NB4 (cell line): ENCODE measurements around the gene ABHD4.

Experiments
- DNase-seq: peaks from one replicate; pipeline ENCODE4 v3.0.0; 2010; ENCODE audit warnings: low read depth
- H3K4me3 ChIP-seq: one replicate; pipeline ENCODE4 v1.5.1; 2011; ENCODE audit warnings: mild to moderate bottlenecking, low read depth, low read length, moderate library complexity
- MYC ChIP-seq: IDR thresholded peaks from 2 replicates; pipeline ENCODE4 v1.6.1; 2011; ENCODE audit warnings: low read depth, low read length
- POLR2A ChIP-seq: IDR thresholded peaks from 2 replicates; pipeline ENCODE4 v1.6.1; 2011; ENCODE audit warnings: mild to moderate bottlenecking; ENCODE audit not compliant: insufficient read length; ENCODE audit errors: extremely low read depth
- TF ChIP-seq, protein P1 (sequence below): IDR thresholded peaks from one replicate; pipeline ENCODE4 v1.5.1; 2012; ENCODE audit warnings: low read depth, low read length
- TF ChIP-seq, protein P2 (sequence below): IDR thresholded peaks from 2 replicates; pipeline ENCODE4 v1.6.1; 2011; ENCODE audit warnings: low read depth, low read length

ABHD4 gene

DNA sequence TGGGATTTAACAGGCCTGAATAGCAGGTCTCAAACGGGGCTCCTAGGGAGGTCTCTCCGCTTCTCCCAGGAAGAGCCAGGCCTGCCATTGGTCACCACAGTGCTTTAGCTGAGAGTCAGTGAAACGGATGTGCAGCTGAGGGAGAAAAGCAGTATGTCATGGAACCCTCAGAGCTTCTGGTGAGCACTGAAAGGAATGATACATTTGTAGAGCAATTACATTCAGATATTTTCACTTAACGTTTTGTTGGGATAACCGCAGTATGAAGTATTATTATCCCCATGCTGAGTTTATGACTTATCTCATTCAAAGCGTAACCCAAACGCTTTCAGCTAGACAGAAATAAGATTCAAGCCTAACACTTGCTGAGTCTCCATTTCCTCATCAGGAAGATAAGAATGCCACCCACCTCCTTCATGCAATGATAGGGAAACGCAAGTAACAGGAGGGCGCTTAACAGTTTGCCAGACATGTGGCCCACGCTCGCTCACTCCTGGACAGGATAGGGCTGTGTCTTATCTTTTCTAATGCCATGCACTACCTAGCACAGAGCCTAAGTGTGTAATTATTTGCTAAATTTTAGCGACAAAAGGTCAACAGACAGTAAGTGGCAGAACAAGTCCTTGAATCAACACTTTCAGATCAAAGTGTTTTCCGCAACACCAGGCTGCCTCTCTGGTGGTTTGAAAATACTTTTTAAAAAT is 37.3 kb upstream of the ABHD4 start:
- peak; percentile 79 for DNase-seq
- peak overlapping the region; percentile 16 for H3K4me3 ChIP-seq
- TF ChIP-seq MYC (peak; percentile 68; the same call in 1 of the 2 replicates), POLR2A (peak; percentile 14)
- TF ChIP-seq, protein P1, sequence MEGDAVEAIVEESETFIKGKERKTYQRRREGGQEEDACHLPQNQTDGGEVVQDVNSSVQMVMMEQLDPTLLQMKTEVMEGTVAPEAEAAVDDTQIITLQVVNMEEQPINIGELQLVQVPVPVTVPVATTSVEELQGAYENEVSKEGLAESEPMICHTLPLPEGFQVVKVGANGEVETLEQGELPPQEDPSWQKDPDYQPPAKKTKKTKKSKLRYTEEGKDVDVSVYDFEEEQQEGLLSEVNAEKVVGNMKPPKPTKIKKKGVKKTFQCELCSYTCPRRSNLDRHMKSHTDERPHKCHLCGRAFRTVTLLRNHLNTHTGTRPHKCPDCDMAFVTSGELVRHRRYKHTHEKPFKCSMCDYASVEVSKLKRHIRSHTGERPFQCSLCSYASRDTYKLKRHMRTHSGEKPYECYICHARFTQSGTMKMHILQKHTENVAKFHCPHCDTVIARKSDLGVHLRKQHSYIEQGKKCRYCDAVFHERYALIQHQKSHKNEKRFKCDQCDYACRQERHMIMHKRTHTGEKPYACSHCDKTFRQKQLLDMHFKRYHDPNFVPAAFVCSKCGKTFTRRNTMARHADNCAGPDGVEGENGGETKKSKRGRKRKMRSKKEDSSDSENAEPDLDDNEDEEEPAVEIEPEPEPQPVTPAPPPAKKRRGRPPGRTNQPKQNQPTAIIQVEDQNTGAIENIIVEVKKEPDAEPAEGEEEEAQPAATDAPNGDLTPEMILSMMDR, result no peak
- TF ChIP-seq, protein P2, sequence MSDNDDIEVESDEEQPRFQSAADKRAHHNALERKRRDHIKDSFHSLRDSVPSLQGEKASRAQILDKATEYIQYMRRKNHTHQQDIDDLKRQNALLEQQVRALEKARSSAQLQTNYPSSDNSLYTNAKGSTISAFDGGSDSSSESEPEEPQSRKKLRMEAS, result peak; percentile 68

DNA sequence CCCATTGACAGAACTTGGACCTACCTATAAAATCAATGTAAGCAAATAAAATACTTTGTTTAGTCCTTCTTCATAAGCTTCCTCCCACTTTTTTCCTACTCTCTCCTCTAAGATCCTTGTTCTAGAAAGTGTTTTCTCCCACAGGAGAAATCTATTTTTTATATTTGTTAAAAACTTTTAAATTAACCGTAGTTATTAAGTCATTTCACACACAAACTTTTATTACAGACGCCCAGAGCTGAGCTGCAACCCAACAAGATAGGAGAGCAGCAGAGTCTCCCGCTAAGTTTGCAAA is 36.8 kb upstream of the ABHD4 start:
- no peak for TF ChIP-seq POLR2A
- TF ChIP-seq, protein P1, result no peak
- TF ChIP-seq MYC, result no peak
- TF ChIP-seq, protein P2, result no peak
- peak overlapping the region; percentile 16 for H3K4me3 ChIP-seq
- DNase-seq, result no peak

DNA sequence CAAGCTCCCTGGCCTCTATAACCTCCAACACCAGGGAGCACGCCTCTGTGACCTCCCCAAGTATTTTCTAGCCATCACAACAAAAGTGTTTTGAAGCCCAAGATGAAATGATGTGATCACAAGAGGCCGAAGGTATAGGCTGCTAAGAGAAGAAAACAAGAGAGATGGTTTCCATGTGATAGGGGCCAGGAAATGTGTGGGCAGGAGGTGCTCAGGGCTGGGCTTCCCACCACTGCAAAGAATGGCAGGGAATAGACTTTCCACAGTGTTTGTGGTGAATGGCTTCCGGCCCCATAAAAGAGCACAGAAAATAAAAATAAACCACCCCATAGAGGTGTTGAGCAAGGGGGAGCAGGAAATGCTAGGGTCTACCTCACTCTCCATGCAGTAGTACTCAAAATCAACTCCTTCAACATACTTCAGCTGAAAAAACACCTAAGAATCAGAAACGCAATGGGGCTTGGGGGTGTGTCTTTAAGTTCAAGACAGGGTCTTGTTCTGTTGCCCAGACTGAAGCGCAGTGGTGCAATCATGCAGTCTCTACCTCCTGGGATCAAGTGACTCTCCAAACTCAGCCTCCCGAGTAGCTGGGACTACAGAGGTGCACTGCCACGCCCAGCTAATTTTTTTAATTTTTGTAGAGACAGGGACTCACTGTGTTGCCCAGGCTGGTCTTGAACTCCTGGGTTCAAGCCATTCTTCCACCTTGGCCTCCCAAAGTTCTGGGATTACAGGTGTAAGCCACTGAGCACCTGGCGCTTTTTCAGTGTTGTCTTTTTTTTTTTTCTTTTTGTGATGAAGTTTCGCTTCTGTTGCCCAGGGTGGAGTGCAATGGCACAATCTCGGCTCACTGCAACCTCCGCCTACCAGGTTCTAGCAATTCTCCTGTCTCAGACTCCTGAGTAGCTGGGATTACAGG is 36.2 kb upstream of the ABHD4 start:
- TF ChIP-seq, protein P2, result peak; percentile 75
- TF ChIP-seq, protein P1, result no peak
- peak; percentile 77 for TF ChIP-seq MYC
- H3K4me3 ChIP-seq, result no peak overlapping the region
- peak; percentile 95 for DNase-seq

DNA sequence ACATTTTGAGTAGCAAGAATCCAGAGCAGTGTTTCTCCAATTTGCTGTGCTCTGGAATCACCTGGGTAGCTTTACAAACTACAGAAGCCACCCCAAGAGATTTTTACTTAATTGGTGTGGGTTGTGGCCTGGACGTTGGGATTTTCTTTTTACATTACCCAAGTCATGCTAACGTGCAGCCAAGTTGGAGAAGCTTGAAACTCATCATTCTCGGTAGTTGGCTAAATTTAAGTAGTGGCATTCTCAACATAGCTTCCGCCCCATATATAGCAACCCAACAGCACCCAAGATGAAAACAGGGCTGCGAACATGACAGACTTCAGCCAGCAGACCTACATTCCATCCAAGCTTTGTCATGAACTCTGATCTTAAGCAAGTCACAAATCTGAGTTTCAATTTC is 34.1 kb upstream of the ABHD4 start:
- no peak for DNase-seq
- no peak overlapping the region for H3K4me3 ChIP-seq
- TF ChIP-seq MYC (no peak), POLR2A (no peak)
- TF ChIP-seq, protein P1, result no peak
- TF ChIP-seq, protein P2, result no peak

DNA sequence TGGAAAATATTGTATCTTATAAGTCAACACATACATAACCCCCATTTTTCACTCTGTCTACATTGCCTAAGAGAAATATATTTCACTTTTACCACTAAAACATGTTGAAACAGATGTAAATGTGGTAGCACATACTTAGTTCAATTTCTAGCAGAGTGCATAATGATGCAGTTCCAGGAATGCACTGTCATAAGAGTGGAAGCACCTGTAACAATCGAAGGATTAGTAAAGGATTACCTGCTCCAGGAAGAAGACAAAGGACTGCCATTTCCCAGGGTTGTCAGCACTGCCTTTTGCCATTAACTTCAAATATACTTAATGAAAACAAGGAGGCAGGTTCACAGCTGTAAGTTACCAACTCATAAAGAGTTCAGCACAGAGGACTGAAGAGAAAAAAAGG is 33.6 kb upstream of the ABHD4 start:
- TF ChIP-seq, protein P1, result no peak
- TF ChIP-seq, protein P2, result no peak
- no peak for TF ChIP-seq MYC
- no peak for TF ChIP-seq POLR2A
- DNase-seq, result no peak

More for the DNA sequence above, 33.6 kb upstream of the ABHD4 start:
- H3K4me3 ChIP-seq, result no peak overlapping the region
